Uterus (tissue), 4 donors: ENCODE measurements around the gene FBLN5. TPM values are rescaled to one million over a fixed set of nuclear protein-coding genes. Genes with fewer than 3 reads are reported as not detected.

Experiments used
- DNase-seq, 2 donors: peaks; one replicate each; pipeline ENCODE4 v3.0.0-alpha.2; 2019 to 2020
- H3K27ac ChIP-seq, 2 donors: fragments of 200-600 bp; sonication (generic); 1 replicate in 1 of 2; 2 replicates in 1 of 2; pipeline ENCODE4 v1.5.1; 2016 to 2018
- H3K27me3 ChIP-seq, 2 donors: fragments of 200-600 bp; sonication (generic); one replicate each; pipeline ENCODE4 v1.5.1; 2018 to 2019; ENCODE audit warnings: control low read depth in 1 of 2
- H3K36me3 ChIP-seq, 2 donors: fragments of 200-600 bp; sonication (generic); one replicate each; pipeline ENCODE4 v1.5.1; 2019; ENCODE audit warnings: control low read depth in 1 of 2
- H3K4me1 ChIP-seq, 2 donors: fragments of 200-600 bp; sonication (generic); one replicate each; pipeline ENCODE4 v1.5.1; 2018 to 2019; ENCODE audit warnings: control low read depth in 1 of 2
- H3K4me3 ChIP-seq, 2 donors: fragments of 200-600 bp; sonication (generic); 1 replicate in 1 of 2; 2 replicates in 1 of 2; pipeline ENCODE4 v1.5.1; 2018 to 2019; ENCODE audit warnings: mild to moderate bottlenecking in 1 of 2
- H3K9me3 ChIP-seq, 2 donors: fragments of 200-600 bp; sonication (generic); one replicate each; pipeline ENCODE4 v1.5.1; 2019; ENCODE audit warnings: control low read depth in 1 of 2
- CTCF ChIP-seq, 4 experiments: fragments of 200-600 bp in 2 of 4; fragments of 450-650 bp in 2 of 4; sonication (generic) in 2 of 4; IDR thresholded peaks; one replicate each; pipeline ENCODE4 v1.5.1; 2016 to 2019; ENCODE audit warnings: antibody characterized with exemption in 4 of 4, mild to moderate bottlenecking in 2 of 4, moderate library complexity in 1 of 4
- POLR2A ChIP-seq, 2 donors: fragments of 450-650 bp; IDR thresholded peaks; one replicate each; pipeline ENCODE4 v1.6.1; 2016; ENCODE audit warnings: antibody characterized with exemption in 2 of 2, mild to moderate bottlenecking in 1 of 2, moderate library complexity in 1 of 2
- intact Hi-C: fragments of 100-400 bp; cut with DNase I; formaldehyde crosslinking; loops from one replicate; pipeline ENCODE4 v1.15.1; 2023; ENCODE audit warnings: low total_unique reads
- total RNA-seq, 4 donors: library from RNA; depleted of rRNA in 3 of 4; stranded (reverse); fragments of >200 nt in 3 of 4; gene quantifications; one replicate each; pipeline versions ENCODE4 v1.1.0 to v1.2.4, GENCODE V29; 2014 to 2023
- donor health status: DM: yes; HTN: yes; CAD: no.

FBLN5 gene
- total RNA-seq, 4 donors from 2014 or later: 48.0 to 304 (median 165) TPM

- no peak for DNase-seq
- no peaks in the 10 kb centered on the region for H3K36me3 ChIP-seq
- no peaks in the 10 kb centered on the region for H3K9me3 ChIP-seq
- no peak overlapping the region for H3K4me3 ChIP-seq
- TF ChIP-seq CTCF (IDR thresholded peaks at IDR 0.05) (no peak), POLR2A (IDR thresholded peaks at IDR 0.05) (no peak)
- no peak overlapping the region for H3K27ac ChIP-seq
- H3K4me1 ChIP-seq: no peaks in the 10 kb centered on the region
- intact Hi-C loops: no loop called here
- no peaks in the 10 kb centered on the region for H3K27me3 ChIP-seq
Measured at GRCh38 chr14:91957876-91958313, 10.4 kb upstream of the FBLN5 start.

- Histone ChIP-seq H3K4me3 (no peak overlapping the region), H3K27me3 (no peaks in the 10 kb centered on the region), H3K27ac (no peak overlapping the region), H3K4me1 (no peaks in the 10 kb centered on the region), H3K9me3 (no peaks in the 10 kb centered on the region), H3K36me3 (no peaks in the 10 kb centered on the region)
- intact Hi-C loops: no loop called here
- DNase-seq: no peak
- no peak for TF ChIP-seq CTCF (IDR thresholded peaks at IDR 0.05)
- TF ChIP-seq POLR2A (IDR thresholded peaks at IDR 0.05): no peak
Measured at GRCh38 chr14:91956616-91957015, 9.1 kb upstream of the FBLN5 start.

- TF ChIP-seq CTCF (IDR thresholded peaks at IDR 0.05): no peak
- no peak for TF ChIP-seq POLR2A (IDR thresholded peaks at IDR 0.05)
- no peaks in the 10 kb centered on the region for H3K9me3 ChIP-seq
Measured at GRCh38 chr14:91955168-91955567, 7.7 kb upstream of the FBLN5 start.

GRCh38 chr14:91953170-91953985 is 5.9 kb upstream of the FBLN5 start:
- no peaks in the 10 kb centered on the region for H3K4me1 ChIP-seq
- no peak overlapping the region for H3K27ac ChIP-seq
- no peak overlapping the region for H3K4me3 ChIP-seq
- no peaks in the 10 kb centered on the region for H3K9me3 ChIP-seq
- intact Hi-C loops: no loop called here
- no peaks in the 10 kb centered on the region for H3K27me3 ChIP-seq
- no peaks in the 10 kb centered on the region for H3K36me3 ChIP-seq
- TF ChIP-seq CTCF (IDR thresholded peaks at IDR 0.05): no peak
- TF ChIP-seq POLR2A (IDR thresholded peaks at IDR 0.05): no peak
- no peak for DNase-seq

More at GRCh38 chr14:91955168-91955567, 7.7 kb upstream of the FBLN5 start:
- intact Hi-C loops: no loop called here
- H3K27ac ChIP-seq: no peak overlapping the region
- DNase-seq: no peak
- H3K4me1 ChIP-seq: no peaks in the 10 kb centered on the region
- H3K4me3 ChIP-seq: no peak overlapping the region
- H3K27me3 ChIP-seq: no peaks in the 10 kb centered on the region
- no peaks in the 10 kb centered on the region for H3K36me3 ChIP-seq

- DNase-seq: peak; percentile 41 to 46
- H3K4me1 ChIP-seq: no peaks in the 10 kb centered on the region
- intact Hi-C loops: no loop called here
Measured at GRCh38 chr14:91946622-91947474, 646 bp downstream of the FBLN5 start.

More at GRCh38 chr14:91946622-91947474, 646 bp downstream of the FBLN5 start:
- TF ChIP-seq CTCF (IDR thresholded peaks at IDR 0.05) (no peak), POLR2A (IDR thresholded peaks at IDR 0.05) (no peak)
- no peaks in the 10 kb centered on the region for H3K9me3 ChIP-seq
- no peaks in the 10 kb centered on the region for H3K27me3 ChIP-seq
- peak overlapping the region; percentile 75 to 79 for H3K27ac ChIP-seq
- H3K4me3 ChIP-seq: peak overlapping the region; percentile 49 to 50
- H3K36me3 ChIP-seq: no peaks in the 10 kb centered on the region
